A549 (cell line): ENCODE data around the gene CACNA1H.
"Not testable (repeated sequence)": the region's sequence is repeated elsewhere in the genome, so short reads cannot be mapped to it uniquely, and the experiment has no call there.

ENCODE experiments used
- EHF ChIP-seq: fragments of 250-450 bp; sonication (Bioruptor Pico); IDR thresholded peaks from 2 replicates; pipeline ENCODE4 v1.5.0; 2020; ENCODE audit warnings: mild to moderate bottlenecking
- FOSL2 ChIP-seq, 2 experiments: fragments of 450-650 bp in 1 of 2; fragments of >200 bp in 1 of 2; sonication (Bioruptor Twin) in 1 of 2; formaldehyde crosslinking; IDR thresholded peaks; 2 replicates each; pipeline versions ENCODE4 v1.5.0 to v1.6.1; 2016 to 2020; ENCODE audit warnings: mild to moderate bottlenecking in 1 of 2, moderate library complexity in 1 of 2
- HDAC2 ChIP-seq: fragments of 200-600 bp; sonication (generic); IDR thresholded peaks from 2 replicates; pipeline ENCODE4 v1.6.1; 2016
- NPAS2 ChIP-seq: fragments of 250-450 bp; sonication (Bioruptor Pico); IDR thresholded peaks from 2 replicates; pipeline ENCODE4 v1.8.0; 2022; ENCODE audit warnings: mild to moderate bottlenecking, moderate library complexity, borderline replicate concordance

GRCh38 chr16:1243363-1243762, 90.5 kb downstream of the CACNA1H start:
- not testable (repeated sequence) for TF ChIP-seq NPAS2 (CRISPR knock-in tag); EHF (CRISPR knock-in tag); HDAC2; FOSL2 (IDR thresholded peaks at IDR 0.05); FOSL2 (CRISPR knock-in tag; IDR thresholded peaks at IDR 0.05)
